ENCODE results near the gene CMYA5. TPM values are rescaled to one million over a fixed set of nuclear protein-coding genes. Genes with fewer than 3 reads are reported as not detected.

The CMYA5 gene
- total RNA-seq, 1 experiment from 2014 or later: 0.15 TPM

DNA sequence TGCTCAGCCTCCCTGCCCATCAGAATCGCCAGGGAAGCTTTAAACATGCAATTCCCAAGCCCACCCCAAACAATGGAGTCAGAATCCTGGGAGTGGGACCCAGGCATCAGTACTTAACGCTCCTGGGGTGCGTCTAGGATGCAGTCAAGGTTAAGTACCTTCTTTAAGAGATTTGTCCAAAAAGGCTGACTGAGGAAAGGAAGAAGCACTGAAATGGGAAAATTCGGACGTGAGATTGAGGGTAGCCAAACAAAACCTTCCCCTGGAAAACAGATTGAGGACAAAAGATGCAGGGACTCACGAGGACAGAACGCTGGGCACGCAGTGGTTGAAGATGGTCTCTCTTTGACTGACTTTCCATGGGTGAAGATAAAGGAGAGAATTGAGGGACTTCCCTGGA is 157.9 kb downstream of the CMYA5 start:
- ATAC-seq (no peak), DNase-seq (no peak)
- Histone ChIP-seq H3K36me3 (ENCODE audit: low read depth, low read length) (no peaks in the 10 kb centered on the region), H3K27ac (ENCODE audit: low read length) (no peak overlapping the region), H2AFZ (ENCODE audit: low read length) (no peak overlapping the region), H3K9ac (ENCODE audit: low read length) (no peak overlapping the region), H4K20me1 (ENCODE audit: low read length) (no peaks in the 10 kb centered on the region), H3K9me2 (replicated peaks; ENCODE audit: low read length) (no peaks in the 10 kb centered on the region), H3K9me3 (ENCODE audit: low read length) (no peaks in the 10 kb centered on the region), H3K4me3 (ENCODE audit: low read length) (no peak overlapping the region), H3F3A (ENCODE audit: low read length, unreplicated experiment) (no peaks in the 10 kb centered on the region), H3K4me1 (ENCODE audit: insufficient read depth, low read length) (peaks cover 5% of the 10 kb centered on the region; the same call in 1 of the 2 replicates), H3K79me2 (ENCODE audit: low read length) (no peaks in the 10 kb centered on the region), H3K4me2 (ENCODE audit: low read length) (no peak overlapping the region), H3K27me3 (ENCODE audit: low read length) (no peaks in the 10 kb centered on the region)
- intact Hi-C loops (cut with micrococcal nuclease): no loop called here
- ChIA-PET CTCF (no interaction called here), POLR2A (ENCODE audit: unreplicated experiment) (no interaction called here)
- no TSS peak for BruUV-seq (replicated peaks)
- TF ChIP-seq EZH2phosphoT487 (IDR thresholded peaks at IDR 0.05; ENCODE audit: borderline replicate concordance, low read length): no peak
- no peak for TF ChIP-seq EZH2 (IDR thresholded peaks at IDR 0.05; ENCODE audit: low read length, unreplicated experiment)
- TF ChIP-seq, protein P1, sequence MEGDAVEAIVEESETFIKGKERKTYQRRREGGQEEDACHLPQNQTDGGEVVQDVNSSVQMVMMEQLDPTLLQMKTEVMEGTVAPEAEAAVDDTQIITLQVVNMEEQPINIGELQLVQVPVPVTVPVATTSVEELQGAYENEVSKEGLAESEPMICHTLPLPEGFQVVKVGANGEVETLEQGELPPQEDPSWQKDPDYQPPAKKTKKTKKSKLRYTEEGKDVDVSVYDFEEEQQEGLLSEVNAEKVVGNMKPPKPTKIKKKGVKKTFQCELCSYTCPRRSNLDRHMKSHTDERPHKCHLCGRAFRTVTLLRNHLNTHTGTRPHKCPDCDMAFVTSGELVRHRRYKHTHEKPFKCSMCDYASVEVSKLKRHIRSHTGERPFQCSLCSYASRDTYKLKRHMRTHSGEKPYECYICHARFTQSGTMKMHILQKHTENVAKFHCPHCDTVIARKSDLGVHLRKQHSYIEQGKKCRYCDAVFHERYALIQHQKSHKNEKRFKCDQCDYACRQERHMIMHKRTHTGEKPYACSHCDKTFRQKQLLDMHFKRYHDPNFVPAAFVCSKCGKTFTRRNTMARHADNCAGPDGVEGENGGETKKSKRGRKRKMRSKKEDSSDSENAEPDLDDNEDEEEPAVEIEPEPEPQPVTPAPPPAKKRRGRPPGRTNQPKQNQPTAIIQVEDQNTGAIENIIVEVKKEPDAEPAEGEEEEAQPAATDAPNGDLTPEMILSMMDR (conservative IDR thresholded peaks at IDR 0.05; ENCODE audit: low read depth, low read length): no peak

DNA sequence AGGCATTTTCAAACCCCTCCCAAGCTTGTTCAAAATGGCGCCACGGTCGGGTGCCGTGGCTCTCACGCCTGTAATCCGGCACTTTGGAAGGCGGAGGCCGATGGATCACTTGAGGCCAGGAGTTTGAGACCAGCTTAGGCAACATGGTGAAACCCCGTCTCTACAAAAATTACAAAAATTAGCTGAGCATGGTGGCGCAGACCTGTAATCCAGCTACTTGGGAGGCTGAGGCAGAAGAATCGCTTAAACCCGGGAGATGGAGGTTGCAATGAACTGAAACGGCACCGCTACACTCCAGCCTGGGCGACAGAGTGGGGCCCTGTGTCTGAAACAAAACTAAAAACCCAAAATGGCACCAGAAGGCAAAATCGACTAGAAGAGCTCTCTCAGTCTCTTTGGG is 159.4 kb downstream of the CMYA5 start:
- H3K9me2 ChIP-seq (replicated peaks; ENCODE audit: low read length): no peaks in the 10 kb centered on the region
- intact Hi-C loops (cut with micrococcal nuclease): no loop called here
- CTCF ChIA-PET: no interaction called here
- no peaks in the 10 kb centered on the region for H4K20me1 ChIP-seq (ENCODE audit: low read length)
- no peaks in the 10 kb centered on the region for H3K36me3 ChIP-seq (ENCODE audit: low read depth, low read length)
- H3K27me3 ChIP-seq (ENCODE audit: low read length): no peaks in the 10 kb centered on the region
- no peak overlapping the region for H3K9ac ChIP-seq (ENCODE audit: low read length)
- peaks cover 7% of the 10 kb centered on the region; the same call in 1 of the 2 replicates for H3K4me1 ChIP-seq (ENCODE audit: insufficient read depth, low read length)
- no peak overlapping the region for H3K27ac ChIP-seq (ENCODE audit: low read length)
- no peaks in the 10 kb centered on the region for H3F3A ChIP-seq (ENCODE audit: low read length, unreplicated experiment)
- DNase-seq: no peak
- POLR2A ChIA-PET (ENCODE audit: unreplicated experiment): no interaction called here
- TF ChIP-seq EZH2phosphoT487 (IDR thresholded peaks at IDR 0.05; ENCODE audit: borderline replicate concordance, low read length): no peak
- TF ChIP-seq, protein P1 (conservative IDR thresholded peaks at IDR 0.05; ENCODE audit: low read depth, low read length): no peak
- no peak for TF ChIP-seq EZH2 (IDR thresholded peaks at IDR 0.05; ENCODE audit: low read length, unreplicated experiment)
- no peak overlapping the region for H3K4me2 ChIP-seq (ENCODE audit: low read length)
- no peak overlapping the region for H3K4me3 ChIP-seq (ENCODE audit: low read length)
- no peak for ATAC-seq
- BruUV-seq (replicated peaks): no TSS peak
- H3K79me2 ChIP-seq (ENCODE audit: low read length): no peaks in the 10 kb centered on the region
- no peaks in the 10 kb centered on the region for H3K9me3 ChIP-seq (ENCODE audit: low read length)
- no peak overlapping the region for H2AFZ ChIP-seq (ENCODE audit: low read length)

Other genes starting within 250 kb of the CMYA5 start
- gene HOMER1, start 175.7 kb upstream of the CMYA5 start, total RNA-seq (2014; rRNA removed): 7.1 and 9.1 TPM in 2 replicates
- gene TENT2, start 77.4 kb upstream of the CMYA5 start, total RNA-seq (2014; rRNA removed): 26.9 and 27.7 TPM in 2 replicates